Fibroblast of skin of back (primary cell): ENCODE data around the gene SHISA8.

Source experiments
- DNase-seq: peaks from one replicate; pipeline ENCODE4 v3.0.0-alpha.2; 2013

SHISA8 gene

DNA sequence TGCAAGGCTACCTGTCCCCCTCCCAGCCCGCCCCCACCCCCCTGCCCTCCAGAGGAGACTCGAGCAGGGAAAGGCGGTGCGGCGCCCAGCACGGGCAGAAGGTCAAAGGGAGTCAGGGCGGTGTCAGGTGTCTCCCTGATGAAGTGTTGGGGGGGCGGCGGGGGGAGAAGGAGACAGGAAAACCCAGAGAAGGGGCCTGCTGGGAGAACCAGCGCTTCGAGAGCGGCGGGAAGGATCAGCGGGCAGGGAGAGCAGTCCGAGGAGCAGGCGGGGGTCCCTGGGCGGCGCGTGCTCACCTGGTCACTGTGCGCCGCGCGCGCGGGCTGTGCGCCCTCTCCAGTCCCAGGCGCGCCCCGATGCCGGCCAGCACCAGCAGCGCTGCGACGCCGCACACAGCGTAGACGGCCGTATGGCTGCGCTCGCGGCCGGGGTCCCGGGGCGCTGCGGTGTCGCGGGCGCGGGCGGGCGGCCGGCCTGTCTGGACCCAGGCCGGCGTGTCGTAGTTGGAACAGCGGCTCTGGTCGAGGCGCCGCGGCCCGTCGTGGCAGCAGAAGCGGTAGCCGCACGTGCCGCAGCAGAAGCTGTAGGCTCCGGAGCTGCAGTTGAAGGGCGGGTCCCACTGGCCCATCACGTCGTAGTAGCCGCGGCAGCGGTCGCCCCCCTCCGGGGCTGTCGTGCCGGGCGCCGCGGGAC is 886 bp downstream of the SHISA8 start:
- no peak for DNase-seq

DNA sequence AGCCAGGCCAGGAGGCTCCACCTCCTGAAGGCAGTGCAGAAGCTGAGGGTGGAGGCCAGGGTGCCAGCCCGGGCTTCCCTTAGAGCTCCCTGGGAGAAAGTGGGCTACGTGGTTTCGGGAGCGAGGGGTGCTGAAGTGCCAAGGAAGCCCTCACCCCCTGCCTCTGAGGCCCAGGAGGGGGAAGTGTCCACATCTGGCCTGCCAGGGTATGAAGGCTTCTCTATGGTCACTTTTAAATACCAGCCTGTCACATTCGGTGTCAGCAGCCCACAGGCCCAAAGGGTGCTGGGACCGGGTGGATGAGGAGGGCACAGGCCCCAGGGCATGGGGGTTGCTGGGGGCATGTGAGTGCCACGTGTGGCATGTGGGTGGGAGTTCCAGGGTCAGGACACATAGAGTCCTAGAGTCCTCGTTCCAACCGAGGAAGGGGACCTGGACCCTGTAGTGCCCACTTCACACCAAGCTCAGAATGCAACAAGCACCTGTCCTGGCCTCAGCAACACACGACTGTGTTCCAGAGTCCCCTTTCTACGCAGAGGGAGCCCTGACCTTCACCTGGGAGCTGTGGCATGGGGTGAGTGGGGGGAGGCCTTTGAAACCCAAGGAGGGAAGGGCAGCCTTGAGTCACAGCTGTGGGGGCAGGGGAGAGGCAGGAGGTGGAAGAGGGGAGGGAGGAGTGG is 1.7 kb downstream of the SHISA8 start:
- no peak for DNase-seq

DNA sequence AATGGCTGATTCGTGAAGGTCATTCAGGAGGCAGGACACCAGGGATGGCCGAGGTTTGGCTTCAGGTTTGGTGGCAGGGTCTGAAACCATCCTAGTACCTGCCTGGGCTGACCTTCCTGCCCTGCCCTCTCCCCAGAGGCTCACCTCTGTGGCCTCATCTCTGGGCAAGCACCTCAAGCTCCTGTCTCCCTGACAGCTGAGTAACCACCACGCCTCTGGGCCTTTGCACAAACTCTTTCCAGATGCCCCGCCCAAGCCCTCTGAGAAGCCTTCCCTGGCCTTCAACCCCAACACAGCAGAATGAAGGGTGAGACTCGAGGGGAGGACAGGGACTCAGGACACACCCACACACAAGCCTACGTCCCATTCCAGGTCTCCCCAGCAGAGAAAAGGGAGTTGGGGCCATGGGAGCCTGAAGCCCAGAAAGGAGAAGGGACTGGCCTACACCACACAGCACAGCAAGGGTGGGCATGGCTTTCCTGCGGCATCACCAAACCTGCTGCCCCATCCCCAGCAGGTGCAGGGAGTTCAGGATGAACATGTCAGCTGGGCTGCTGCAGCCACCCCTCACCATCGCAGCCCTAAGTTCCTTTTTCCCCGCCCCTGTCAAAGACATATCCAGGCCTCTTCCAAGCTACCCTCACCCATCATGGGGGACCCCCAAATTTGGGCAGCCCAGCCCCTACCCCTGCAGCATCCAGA is 2.4 kb downstream of the SHISA8 start:
- no peak for DNase-seq

DNA sequence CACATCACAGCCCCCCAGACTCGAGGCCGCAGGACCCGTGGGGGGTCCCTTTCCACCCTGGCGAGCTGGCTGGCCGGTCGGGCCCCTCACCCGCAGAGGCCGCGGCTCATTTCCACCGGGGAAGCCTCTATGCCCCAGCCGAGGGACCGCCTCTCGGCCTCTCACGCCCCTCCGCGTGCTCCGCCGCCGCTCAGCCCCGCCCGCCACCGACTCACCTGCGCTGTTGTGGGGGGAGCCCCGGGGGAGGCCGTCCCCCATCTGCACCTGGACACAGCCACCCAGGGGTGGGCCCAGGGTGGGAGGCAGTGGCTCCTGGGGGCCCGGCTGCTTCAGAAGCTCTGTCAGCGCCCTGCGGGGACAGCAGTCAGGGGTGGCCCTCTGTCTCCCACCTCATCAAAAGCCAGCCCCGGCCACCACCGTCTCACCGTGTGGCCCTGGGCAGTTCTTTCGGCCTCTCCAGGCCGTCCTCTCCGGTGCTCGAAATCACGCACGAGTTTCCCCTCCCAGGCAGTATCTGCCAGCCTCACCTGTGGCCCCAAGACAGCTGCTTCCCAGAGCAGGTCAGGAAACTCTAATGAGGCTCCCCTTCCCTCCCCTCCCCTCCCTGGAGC is 3.8 kb downstream of the SHISA8 start:
- no peak for DNase-seq

DNA sequence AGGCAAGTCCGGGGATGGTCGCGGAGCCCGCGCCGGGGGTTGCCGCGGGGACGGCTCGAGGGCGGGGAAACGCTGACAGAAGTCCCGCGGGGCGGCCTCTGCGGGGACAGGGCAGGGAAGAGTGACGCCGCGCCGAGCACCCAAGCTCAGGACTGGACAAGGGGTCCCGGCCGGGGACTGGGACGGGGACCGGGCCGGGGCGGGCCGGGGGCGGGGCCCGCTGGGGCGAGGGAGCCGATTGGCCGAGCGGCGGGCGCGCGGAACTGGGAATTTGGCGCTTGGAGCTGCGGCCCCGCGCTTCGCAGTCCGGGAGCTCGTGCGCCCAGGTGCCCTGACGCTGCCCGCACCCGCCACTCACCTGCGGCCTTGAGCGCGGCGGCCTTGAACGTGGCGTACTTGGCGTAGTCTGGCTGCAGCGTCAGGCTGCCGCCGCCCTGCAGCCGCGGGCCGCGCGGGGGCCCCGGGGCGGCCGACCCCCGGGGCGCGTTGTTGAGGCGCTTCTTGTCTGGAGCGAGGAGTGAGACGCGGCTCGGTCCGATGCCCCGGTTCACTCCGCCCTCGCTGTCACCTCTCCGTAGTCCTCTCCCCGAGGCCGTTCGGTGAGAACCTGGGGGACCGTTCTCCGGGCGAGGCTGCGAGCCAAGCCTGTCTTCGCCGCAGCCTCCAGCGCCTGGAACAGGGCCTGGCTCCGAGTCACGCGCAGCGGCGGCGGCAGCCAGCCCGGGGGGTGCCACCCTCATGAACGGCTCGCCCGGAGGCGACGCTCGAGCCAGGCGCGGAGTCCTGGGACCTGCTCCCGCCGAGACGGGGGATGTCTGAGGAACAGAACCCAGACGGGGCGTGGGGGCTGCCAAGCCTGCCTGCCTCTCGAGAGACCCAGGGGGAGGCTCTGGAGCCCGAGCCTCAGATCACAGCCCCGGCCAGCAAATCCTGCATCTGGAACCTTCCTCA is 4.5 kb downstream of the SHISA8 start:
- peak; percentile 28 for DNase-seq

DNA sequence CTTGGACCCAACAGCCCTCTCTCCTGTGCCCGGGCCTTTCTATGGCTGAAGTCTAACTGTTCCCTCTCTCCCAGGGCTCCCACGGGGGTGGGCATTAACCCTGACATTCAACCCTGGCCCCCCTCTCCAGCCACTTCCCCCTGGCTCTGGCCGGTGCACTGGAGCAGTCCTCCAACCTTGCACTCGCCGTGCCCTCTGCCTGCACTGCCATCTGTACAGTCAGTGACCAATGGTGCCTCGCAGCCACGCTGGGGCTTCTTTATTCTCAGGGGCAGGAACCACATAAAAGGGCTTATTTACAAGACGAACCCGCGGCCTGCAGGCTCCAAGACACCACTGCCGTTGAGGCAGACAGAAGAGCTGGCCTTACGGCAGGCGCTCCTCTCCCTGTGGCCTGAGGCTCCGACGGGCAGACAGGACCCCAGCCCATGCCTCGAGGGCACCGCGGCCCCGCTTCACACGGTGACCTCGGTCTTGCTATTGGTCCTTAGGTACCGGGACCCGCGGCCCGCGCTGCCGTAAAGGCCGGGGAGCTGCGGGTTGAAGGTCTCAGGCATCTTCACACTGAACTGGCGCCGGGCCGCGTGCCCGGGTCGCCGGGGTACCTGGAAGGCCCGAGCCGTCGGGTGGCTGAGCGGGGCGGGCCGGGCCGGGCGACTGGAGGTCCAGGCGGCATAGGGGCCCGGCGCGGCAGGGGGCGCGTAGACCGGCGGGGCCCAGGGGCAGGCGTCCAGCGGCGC is 5.4 kb downstream of the SHISA8 start:
- DNase-seq = no peak

DNA sequence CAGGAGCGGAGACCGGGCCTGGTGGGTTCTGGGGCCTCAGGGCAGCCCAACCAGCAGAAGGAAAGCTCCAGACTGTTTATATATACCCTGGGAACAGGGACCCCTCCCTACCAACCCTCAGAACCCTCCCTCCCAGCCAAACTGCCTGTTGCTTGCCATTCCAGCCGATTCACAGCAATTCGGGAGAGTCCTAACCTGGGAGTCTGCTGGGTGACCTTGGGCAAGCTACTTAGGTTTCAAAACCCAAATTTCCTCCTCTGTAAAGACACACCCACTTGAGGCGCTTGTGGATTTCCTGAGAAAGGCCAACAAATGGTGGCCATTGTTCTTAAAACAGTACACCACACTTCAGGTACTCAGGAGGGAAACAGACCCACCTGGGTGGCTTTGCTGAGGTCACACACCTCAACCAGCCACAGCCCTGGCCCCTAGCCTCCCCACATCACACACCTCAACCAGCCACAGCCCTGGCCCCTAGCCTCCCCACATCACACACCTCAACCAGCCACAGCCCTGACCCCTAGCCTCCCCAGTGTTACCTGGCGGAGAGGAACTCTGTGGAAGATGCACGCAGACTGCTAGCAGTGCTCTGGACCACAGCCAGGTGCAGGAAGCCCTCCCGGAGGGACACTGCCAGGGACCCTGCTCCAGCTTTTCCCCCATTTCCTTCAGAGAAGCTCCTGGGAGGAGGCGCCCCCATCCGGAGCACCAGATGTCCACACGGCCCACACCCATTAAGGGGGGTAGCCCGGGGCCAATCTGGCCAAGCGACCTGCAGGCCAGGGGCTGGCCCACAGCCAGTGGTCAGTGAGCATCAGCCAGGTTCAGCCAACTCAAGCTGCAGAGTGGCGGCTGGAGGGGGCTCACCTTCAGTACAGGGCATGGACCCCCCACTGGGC is 6.2 kb downstream of the SHISA8 start:
- DNase-seq = no peak

DNA sequence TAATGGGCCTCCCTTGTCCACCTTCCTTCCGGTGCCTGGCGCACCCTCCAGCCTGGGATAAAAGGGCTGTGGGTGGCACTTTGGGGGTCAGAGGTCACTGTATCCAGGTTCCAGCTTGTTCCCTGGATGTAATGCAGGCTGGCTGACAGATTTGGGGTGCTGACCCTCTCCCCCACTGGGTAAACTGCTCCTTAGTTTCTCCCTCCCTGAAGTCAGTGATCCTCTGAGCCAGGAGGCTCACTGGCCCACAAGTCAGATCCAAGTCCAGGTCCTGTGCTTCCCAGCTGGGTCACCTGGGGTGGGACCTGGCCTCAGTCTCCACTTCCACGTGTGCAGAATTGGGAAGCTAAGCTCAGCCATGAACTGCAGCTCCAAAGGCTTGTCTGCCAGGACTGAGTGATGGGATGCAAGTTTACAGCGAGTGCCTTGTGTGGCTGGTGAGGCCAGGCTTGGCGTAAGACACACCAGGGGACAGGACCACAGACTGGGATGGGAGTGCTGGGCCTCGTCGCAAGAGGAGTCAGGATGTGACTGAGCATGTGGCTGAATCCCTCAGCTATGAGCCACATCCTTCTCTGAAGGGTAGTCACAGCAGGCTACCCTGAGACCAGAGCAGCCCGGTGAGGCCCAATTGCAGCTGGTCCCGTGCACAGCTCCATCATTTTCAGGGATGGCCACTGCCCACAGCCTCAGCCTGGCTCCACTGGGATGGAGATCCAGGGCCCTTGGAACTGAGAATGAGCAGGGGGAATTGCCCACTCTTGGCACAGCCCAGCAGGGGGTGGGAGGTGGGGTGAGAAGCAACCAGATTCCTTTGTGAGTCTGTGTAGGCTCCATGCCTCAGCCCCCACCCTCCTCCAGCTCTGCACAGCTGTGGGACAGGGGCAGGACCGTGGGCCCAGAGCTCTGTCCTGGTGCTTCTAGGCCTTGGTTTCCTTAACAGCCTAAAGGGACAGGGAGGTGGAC is 7.2 kb downstream of the SHISA8 start:
- peak; percentile 50 for DNase-seq

DNA sequence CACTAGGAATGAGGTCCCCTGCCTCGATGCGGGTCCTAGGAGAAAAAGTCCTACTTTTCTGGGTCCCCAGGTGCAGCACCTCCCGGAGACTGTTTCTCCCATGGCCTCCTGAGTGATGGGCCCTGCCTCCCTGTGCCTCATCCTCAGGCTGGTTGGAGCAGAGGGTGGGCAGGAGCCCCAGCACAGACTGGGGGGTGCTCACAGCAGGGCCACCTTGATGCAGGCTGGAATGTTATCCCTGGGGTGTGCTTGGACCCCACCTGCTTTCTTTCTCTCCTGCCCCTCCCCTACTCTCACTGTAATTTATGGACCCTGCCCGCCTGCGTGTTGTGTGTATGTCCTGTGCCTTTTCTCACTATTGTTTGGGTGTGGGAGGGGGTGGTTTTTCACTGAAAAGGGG is 8.1 kb downstream of the SHISA8 start:
- DNase-seq = no peak

DNA sequence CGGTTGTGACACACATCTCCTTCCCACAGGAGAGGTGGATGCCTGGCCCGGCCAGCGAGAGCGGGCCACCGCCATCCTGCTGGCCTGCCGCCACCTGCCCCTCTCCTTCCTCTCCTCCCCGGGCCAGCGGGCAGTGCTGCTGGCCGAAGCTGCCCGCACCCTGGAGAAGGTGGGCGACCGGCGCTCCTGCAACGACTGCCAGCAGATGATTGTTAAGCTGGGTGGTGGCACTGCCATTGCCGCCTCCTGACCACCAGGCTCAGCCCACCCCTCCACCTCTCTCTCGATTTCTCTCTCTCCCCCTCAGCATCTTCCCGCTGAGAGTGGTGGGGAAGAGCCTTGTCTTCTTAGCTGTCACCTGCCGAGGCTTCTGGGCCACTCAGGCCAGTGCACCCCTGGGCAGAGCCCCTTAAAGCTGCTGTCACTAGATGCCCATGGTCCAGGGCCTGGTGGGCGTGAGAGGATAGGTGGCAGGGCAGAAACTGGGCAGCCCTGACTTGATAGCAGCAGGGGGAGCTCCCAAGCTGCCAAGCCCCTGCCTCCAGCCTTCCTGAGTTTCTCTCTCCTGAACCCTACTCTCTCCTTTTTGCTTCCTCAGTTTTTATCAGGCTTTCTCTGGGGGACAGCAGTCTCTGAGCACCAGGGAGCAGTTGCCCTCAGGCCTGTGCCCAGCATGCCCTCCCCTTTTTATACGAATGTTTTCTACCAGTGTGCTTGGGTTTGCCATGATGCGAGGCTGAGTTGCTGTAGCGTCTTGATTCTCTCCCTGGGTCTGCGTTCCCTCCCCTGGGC is 9.3 kb downstream of the SHISA8 start:
- no peak for DNase-seq

DNA sequence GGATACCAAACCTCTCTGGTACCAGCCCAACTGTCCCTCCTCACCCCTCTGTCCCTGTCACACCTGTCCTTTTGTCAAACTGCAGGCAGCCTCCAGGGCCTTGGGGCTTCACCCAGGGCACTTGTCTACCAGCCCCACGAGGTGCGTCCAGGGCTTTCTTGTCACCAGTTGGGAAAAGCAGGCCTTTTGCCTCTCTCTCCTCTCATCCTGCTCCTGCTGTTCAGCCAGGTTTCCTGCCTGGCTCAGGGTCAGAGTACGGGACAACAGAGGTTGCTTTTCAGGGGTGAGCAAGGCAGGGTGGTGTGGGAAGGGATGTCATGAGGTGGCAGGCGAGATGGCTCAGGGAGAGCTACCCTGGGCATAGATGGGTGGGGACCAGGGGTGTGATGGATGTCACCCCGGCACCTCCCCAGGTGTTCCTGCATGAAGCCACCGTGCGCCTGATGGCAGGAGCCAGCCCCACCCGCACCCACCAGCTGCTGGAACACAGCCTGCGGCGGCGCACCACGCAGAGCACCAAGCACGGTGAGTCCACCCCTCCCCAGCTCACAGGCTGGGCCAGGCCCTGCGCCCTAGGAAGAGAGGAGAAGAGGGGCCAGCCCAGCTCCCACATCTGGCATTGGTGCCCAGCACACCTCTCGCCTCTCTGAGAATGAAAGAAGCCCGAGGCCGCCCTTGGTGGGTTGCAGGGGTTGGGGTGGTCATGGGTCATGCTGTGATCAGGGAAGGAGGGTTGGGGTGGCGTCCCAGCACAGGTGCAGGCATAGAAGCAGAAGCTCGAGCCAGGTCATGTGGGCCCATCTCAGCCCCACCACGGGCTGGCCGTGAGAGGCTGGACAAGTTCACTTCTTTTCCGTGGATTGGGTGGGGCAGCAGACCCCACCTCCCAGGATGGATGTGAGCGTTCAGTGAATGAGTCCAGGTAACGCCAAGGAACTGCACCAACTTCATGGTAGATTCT is 10.1 kb downstream of the SHISA8 start:
- DNase-seq = no peak

DNA sequence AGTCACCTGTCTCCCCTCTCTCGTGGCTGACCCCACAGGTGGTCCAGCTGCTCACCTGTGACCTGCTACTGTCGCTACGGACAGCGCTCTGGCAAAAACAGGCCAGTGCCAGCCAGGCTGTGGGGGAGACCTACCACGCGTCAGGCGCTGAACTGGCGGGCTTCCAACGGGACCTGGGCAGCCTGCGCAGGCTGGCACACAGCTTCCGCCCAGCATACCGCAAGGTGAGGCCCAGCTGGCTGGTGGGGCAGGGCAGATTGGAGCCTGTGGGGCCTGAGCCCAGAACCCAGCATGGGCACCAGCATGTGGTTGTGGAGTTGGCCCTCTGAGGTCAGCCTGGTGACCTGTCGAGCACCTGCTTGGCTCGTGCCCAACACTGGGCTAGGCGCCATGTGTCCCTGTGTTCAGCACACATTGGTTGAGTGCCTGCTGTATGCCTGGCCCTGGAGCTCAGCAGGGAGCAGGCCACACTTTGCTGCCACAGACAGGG is 11.9 kb downstream of the SHISA8 start:
- DNase-seq = no peak

DNA sequence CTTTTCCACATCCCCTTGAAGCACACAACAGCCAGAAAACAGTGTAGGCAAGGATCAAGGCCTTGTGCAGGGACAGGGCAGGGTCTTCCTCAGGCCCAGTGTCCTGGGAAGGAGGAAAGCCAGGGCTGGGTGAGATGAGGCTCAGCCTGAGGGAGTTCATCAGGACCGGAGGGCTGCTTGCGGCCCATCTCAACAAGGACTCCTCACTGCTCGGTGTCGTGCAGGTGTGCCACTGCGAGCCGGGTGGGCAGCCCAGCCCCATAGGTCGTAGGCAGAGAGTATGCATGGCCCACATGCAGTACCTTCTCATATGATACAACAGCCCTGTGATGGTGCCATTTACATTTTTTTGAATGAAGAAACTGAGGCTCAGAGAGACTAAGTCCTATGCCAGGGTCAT is 12.9 kb downstream of the SHISA8 start:
- no peak for DNase-seq

DNA sequence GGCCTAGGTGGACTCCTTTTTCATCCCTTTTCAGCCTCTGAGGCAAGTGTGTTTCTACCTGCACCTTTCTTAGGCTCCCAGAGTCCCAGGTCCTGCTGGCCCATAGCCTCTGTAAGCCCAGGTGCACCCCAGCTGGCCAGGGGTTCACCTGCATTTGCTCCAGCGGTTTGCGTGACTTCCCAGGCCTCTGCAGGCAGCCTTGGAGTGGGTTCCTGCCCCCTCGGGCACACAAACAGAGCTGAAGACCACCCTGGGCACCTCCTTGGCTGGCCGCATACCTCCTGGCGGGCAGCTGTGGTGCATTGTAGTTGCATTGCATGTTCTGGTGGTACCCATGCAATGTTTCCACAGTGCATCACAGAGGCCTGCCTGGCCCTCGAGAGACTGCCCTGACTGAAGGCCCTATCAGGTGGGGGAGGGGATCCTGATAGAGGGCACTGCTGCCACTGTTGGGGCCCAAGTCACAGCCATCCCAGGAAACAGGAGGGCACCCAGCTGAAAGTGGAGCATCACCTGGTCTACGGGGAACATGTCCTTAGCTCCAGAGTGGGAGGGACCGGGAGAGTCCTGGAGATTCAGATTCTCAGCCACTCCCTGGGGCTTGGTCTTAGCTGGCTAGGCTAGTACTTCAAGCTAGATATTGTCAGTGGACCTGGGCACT is 14.1 kb downstream of the SHISA8 start:
- no peak for DNase-seq

DNA sequence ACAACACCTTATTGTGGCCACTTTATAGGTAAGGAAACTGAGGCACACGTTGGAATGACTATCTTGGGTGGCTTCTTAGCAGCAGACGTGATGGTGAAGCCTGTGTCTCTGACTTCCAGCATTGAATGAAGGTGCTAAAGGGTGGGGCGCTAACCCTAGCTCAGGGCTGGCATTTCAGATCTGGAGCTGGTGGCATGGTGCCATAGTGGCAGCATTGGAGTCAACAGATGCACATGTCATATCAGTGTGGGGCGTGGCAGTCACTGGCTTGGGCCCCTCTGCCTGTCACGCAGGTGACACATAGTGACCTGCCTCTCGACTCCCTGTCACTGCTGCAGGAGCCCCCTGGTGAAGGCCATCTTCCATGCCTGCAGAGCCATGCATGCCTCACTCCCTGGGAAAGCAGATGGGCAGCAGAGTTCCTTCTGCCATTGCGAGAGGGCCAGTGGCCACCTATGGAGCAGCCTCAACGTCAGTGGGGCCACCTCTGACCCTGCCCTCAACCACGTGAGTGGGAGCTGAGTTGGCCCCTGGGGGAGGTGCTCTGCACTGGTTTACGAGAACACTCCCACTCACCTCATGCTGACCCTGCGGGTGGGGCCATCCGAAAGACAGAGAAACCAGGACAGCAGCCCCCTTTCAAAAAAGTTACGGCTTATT is 14.8 kb downstream of the SHISA8 start:
- DNase-seq = no peak

DNA sequence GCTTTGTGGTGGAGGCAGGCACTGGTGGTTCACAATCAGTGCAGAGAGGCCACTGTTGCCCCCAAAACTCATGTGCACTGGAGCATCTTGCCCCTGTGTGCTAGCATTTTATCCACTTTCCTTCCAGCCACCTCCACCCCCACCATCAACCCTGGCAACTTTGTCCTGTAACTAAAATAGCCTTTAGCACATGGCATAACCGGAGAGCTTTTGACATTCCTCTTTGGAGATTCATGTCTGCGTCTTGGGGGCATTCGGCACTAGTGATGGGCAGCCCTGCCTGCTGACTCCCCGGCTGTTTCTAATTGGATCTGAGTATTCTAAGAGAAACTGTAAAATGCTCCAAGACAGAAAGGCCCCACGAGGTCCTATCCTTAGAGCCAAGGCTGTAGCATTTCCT is 15.8 kb downstream of the SHISA8 start:
- DNase-seq = no peak
